ENCODE results near the gene STAU1.
"Not testable (repeated sequence)": the region's sequence is repeated elsewhere in the genome, so short reads cannot be mapped to it uniquely, and the experiment has no call there.

Gene STAU1

DNA sequence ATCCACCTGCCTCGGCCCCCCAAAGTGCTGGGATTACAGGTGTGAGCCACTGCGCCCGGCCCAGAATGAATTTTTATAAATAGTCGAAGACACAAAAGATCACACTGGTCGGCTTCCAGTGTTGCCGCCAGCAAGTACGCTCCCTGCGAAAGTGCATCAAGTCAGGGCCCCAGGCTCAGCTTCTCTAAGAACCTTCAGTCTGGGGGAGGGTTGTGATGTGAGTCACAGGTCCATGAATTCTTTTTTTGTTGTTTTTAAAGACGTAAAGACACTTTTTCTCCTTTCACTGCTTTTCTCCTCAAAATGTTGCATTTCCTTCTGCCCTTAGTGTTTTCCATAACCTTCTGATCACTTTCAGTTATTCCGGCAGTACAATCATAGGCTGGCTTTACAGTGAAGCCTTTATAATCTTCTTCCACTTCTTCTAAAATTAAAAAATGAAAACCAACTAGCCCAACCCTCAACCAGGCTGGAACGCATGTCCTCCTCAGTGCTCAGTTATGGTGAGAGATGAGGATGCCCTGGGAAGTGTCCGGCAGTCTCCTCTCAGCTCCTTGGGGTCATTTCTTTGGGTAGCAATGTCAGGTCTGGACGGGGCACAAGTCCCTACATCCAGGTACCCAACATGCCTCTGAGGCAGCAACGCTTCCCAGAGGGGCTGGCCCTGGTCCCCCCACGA lies 75.4 kb downstream of the STAU1 start:
- no peak for DNase-seq

- DNase-seq = no peak
Observed at GRCh38 chr20:49110767-49111694, 77.1 kb downstream of the STAU1 start.

GRCh38 chr20:49106328-49106727 lies 81.8 kb downstream of the STAU1 start:
- no peak for DNase-seq

DNA sequence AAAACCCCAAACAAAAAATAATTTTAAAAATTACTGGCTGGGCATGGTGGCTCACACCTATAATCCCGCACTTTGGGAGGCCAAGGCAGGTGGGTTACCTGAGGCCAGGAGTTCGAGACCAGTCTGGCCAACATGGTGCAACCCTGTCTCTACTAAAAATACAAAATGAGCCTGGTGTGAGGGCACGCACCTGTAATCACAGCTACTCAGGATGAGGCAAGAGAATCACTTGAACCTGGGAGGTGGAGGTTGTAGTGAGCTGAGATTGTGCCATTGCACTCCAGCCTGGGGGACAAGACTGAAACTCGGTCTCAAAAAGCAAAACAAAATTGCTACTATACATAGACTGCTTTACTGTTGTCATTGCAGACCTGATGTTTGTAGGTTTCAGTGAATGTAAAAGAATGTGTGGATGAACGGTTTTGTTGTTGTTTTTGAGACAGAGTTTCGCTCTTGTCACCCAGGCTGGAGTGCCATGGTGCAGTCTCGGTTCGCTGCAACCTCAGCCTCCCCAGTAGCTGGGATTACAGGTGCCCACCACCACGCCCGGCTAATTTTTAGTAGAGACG lies 83.1 kb downstream of the STAU1 start:
- DNase-seq = not testable (repeated sequence)

DNA sequence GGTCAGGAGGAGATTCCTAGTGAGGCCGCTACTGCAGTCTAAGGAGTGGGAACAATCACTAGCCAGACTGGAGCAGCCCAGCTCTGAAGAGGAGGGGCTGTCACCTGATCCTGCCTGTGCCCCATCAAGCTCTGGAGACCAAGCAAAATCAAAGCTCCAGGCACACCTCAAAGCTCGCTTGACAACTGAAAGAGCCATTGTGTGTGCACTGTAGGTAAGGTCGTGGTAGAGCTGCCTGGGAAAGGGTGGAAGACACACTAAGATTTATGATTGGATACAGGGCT lies 83.8 kb downstream of the STAU1 start:
- no peak for DNase-seq

GRCh38 chr20:49103647-49104364 lies 84.3 kb downstream of the STAU1 start:
- DNase-seq = no peak

DNA sequence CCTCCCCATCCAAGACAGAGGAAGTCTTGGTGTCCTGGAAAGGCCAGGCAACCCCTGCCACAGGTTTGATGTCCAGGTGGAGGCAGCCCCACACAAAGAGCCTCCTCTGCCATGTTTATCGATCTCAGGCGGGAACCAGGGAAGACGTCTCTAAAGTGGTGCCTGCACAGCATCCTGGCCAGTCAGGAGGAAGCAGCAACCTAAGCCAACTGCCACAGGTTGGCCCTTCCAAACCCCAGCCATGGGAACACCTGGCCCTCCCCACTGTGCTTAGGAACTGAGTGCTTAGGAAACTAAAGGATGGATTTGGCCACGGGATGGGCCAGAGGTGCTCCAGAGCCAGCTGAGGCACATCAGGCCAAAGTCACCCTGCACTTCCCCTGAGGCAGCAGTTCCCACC lies 85.1 kb downstream of the STAU1 start:
- no peak for DNase-seq

- DNase-seq = no peak
Observed at GRCh38 chr20:49100972-49101371, 87.2 kb downstream of the STAU1 start.

DNA sequence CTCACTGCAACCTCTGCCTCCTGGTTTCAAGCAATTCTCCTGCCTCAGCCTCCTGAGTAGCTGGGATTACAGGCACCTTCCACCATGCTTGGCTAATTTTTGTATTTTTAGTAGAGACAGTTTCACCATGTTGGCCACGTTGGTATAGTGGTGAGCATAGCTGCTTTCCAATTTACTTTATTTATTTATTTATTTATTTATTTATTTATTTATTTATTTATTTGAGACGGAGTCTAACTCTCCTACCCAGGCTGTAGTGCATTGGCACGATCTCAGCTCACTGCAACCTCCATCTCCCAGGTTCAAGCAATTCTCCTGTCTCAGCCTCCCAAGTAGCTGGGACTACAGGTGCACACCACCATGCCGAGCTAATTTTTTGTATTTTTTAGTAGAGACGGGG lies 87.8 kb downstream of the STAU1 start:
- not testable (repeated sequence) for DNase-seq

DNA sequence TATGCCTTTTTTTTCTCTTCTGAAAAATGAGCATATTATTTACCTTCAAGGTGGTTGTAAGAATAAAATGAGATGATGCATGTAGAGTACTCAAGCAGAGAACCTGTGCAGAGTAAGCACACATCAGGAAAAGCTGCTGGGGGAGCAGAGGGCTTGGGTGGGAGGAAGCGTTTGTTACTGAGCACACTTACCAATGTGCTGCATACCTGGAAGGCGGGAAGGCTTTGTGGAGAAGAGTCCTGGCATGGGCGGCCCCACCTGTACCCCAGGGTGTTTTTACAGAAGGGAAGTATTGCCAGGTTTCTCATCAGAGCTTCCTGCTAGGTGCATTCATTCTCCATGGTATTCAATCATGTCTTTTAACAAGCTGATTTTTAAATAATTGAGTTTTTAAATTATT lies 89.1 kb downstream of the STAU1 start:
- no peak for DNase-seq

GRCh38 chr20:49098136-49098535 lies 90.0 kb downstream of the STAU1 start:
- DNase-seq = no peak

DNA sequence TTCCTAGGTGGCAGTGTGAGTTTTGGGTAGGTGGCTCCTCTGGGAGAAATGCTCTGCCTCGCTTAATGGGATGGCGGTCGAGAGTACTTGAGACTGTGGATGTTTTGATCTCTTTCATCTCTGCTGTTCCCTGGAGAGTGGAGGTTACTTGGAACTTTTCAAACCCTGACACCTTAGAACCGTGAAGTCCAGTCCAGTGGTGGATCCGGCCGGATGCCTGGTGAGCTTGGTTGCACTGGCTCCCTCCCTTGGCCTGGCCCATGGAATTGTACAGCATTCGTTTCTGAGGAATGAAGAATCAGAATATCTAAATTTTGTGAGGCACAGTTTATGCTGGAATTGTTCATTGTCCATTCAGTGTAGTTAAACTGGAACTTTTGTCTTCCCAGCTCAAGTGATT lies 91.0 kb downstream of the STAU1 start:
- no peak for DNase-seq

DNA sequence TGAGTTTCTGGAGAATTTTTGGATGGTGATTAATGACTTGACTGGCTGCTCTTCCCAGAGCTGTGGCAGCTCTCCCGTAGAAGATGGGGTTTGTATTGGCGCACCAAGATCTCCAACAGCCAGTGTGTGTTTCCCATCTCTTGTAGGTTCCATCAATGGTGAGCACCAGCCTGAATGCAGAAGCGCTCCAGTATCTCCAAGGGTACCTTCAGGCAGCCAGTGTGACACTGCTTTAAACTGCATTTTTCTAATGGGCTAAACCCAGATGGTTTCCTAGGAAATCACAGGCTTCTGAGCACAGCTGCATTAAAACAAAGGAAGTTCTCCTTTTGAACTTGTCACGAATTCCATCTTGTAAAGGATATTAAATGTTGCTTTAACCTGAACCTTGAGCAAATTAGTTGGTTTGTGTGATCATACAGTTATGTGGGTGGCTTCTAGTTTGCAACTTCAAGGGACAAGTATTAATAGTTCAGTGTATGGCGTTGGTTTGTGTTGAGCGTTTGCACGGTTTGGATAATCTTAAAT lies 91.9 kb downstream of the STAU1 start:
- DNase-seq = no peak

DNA sequence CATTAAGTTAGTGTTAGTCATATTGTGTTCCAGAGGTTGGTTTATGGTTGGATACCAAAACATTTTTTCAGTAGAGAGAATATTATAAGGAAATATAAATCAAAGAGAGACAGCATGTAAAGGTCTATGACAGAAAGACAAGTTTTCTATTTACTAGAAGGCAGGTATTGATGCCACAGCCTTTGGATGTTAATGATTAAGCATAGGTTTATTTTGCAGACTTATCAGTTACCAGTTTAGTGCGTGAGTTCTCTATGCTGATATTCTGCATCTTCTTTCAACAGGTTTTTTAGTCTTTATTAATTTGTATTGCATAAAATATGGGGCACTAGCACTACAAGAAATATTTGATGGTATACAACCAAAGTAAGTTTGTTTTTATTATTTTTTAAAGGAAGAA lies 96.4 kb downstream of the STAU1 start:
- no peak for DNase-seq

- DNase-seq = no peak
Observed at GRCh38 chr20:49091104-49091503, 97.0 kb downstream of the STAU1 start.

DNA sequence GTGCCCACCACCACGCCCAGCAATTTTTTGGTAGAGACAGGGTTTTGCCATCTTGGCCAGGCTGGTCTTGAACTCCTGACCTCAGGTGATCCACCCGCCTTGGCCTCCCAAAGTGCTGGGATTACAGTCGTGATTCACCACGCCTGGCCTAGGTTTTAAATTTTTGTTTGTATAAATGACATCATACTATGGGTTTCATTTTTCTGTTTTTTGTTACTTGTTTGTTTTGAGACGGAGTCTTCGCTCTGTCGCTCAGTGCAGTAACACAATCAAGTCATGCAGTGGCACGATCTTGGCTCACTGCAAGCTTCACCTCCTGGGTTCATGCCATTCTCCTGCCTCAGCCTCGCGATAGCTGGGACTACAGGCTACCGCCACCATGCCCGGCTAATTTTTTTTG lies 105.8 kb downstream of the STAU1 start:
- DNase-seq = not testable (repeated sequence)

DNA sequence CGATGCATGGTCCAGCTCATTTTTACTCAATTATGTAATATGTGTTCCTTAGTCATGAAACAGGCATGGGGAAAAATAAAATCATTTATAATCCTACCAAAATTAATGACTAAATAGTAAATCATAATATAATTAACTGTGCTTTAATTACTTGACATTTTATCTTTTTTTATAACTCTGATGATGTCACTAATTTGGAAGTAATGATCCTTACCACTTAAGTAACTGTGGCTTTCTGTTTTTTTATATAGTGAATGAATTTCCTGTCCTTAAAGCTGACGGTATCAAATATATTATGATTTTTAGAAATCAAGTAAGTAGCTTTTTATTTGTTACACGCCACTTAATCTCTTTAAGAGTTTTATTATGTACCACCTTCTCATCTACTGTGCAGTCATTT lies 109.8 kb downstream of the STAU1 start:
- DNase-seq = no peak

- DNase-seq = no peak
Observed at GRCh38 chr20:49074521-49074920, 113.6 kb downstream of the STAU1 start.

All from HCEC 1CT (cell line).